Mucosa of descending colon (tissue), 3 donors: ENCODE measurements around the gene GSDMA. TPM values are rescaled to one million over a fixed set of nuclear protein-coding genes. Genes with fewer than 3 reads are reported as not detected.

Experiments used
- ATAC-seq: fragments of 200-7000 bp; cut with Tn5 transposase; one replicate; pipeline ENCODE4 v1.9.1; 2020; ENCODE audit warnings: mild to moderate bottlenecking, moderate library complexity
- DNase-seq, 3 donors: peaks; one replicate each; pipeline ENCODE4 v3.0.0-alpha.2; 2020
- H3K36me3 ChIP-seq: fragments of 200-600 bp; one replicate; pipeline ENCODE4 v1.8.0; 2021; ENCODE audit warnings: low read depth, mild to moderate bottlenecking
- H3K4me1 ChIP-seq: fragments of 200-600 bp; one replicate; pipeline ENCODE4 v1.8.0; 2021; ENCODE audit warnings: low read depth, mild to moderate bottlenecking
- H3K4me3 ChIP-seq: fragments of 200-600 bp; one replicate; pipeline ENCODE4 v1.8.0; 2021; ENCODE audit warnings: mild to moderate bottlenecking
- H3K9me3 ChIP-seq: fragments of 200-600 bp; one replicate; pipeline ENCODE4 v1.8.0; 2021; ENCODE audit warnings: mild to moderate bottlenecking
- CTCF ChIP-seq: fragments of 200-600 bp; IDR thresholded peaks from one replicate; pipeline ENCODE4 v1.8.0; 2022; ENCODE audit warnings: antibody characterized with exemption, mild to moderate bottlenecking
- intact Hi-C, 2 donors: fragments of 100-400 bp; cut with DNase I in 1 of 2; cut with micrococcal nuclease in 1 of 2; formaldehyde crosslinking; loops; one replicate each; pipeline versions ENCODE4 v1.11.0 to v1.11.1; 2022; cut with DNase I, micrococcal nuclease
- total RNA-seq, 3 donors: library from RNA; stranded (reverse); fragmentation: NEBNext Ultra II Directional in 2 of 3; extraction: Animal tissue kit (Norgen Biotek cat#: 25700) in 2 of 3; gene quantifications; one replicate each; pipeline versions ENCODE4 v1.2.1 to v1.2.4, GENCODE V29; 2021 to 2023
- donor health status: DM: no; HTN: no; CAD: no; lungs with moderate emphysema.
- donor health status: DM: no; HTN: no; CAD: no.
- donor health status: DM: no; HTN: yes; CAD: no.

The GSDMA gene
- total RNA-seq, 3 donors from 2014 or later, result 0.22 to 0.54 (median 0.26) TPM

DNA sequence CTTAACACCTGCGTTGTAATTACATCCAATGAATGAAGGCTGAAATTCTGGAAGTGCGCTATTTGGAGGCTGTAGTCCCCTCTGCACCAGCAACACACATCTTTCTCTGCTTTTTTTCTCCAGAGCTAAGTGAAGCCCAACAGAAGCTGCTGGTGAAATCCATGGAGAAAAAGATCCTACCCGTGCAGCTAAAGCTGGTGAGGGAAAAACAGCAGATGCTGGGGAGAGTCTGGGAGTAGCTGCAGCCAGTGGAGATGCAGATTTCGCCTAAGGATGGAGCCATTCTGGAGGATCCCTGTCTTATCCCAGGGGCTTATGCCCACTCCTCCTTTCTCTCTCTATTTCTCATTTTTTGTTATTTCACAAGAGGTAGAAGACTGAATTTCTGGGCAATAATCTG, 13.0 kb downstream of the GSDMA start:
- H3K4me1 ChIP-seq, result no peaks in the 10 kb centered on the region
- peaks cover 4% of the 10 kb centered on the region for H3K36me3 ChIP-seq
- no peak overlapping the region for H3K4me3 ChIP-seq
- no peak for TF ChIP-seq CTCF
- ATAC-seq, result no peak
- no peak for DNase-seq
- intact Hi-C loops, result no loop called here
- H3K9me3 ChIP-seq, result no peaks in the 10 kb centered on the region

DNA sequence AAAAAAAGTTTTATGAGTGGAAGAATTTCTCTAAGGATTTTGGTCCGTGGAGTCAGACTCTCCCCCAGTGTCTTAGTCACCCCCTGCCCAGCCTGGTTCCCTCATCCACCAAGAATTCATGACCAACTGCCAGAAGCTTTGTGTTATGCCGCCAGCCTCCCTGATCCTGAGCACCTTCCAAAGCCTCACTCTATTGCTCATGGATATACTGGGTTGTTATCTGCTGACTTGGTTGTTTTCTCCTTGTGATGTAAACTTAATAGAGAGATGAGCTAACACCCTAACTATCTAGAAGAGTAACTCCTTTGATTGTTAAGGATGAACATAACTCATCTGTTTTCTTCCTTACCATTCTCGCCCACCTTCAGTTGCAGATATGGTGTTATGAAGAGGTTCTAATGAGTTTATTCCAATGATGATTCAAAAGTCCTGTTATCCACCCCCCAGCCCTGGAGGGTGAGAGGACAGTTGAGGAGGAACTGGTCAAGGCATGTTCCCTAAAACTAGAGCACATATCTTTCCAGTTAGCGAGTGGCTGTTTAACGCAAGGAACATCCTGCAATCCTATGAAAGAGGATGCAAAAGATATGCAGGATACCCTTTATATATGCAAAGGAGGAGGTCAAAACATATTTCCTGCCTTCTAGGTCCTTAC, 16.3 kb downstream of the GSDMA start:
- TF ChIP-seq CTCF, result no peak
- no peak for ATAC-seq
- Histone ChIP-seq H3K36me3 (peaks cover 5% of the 10 kb centered on the region), H3K9me3 (no peaks in the 10 kb centered on the region), H3K4me3 (no peak overlapping the region), H3K4me1 (peaks cover 13% of the 10 kb centered on the region)
- intact Hi-C loops, result no loop called here
- no peak for DNase-seq

DNA sequence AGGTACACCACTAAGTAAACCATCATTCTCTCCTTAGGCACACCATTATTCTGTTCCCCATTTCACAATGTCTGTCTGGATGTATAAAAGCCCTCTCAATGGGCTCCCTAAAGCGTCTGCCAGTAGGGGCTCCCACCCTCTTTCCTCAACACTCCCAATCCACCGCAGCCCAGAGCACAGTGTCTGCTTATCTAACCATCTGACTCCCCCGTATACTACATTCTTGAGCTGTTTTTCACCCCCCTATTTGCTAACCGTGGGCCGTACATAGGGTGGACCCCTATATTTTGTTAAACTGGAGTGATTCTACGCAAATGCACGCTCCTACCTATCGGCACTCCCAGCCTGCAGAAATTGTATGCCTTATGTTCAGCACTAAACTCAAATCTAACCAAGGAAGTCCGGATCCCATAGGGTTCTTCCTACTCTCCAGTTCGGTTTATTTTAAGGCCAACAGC, 17.1 kb downstream of the GSDMA start:
- no peaks in the 10 kb centered on the region for H3K9me3 ChIP-seq
- DNase-seq (peak in 1 of 3 donors; percentile 32), ATAC-seq (peak; percentile 9)
- H3K36me3 ChIP-seq, result peaks cover 13% of the 10 kb centered on the region
- intact Hi-C loops, result no loop called here
- H3K4me3 ChIP-seq, result peak overlapping the region; percentile 93
- H3K4me1 ChIP-seq, result peaks cover 13% of the 10 kb centered on the region
- no peak for TF ChIP-seq CTCF

GRCh38 chr17:39980351-39981206, 17.8 kb downstream of the GSDMA start, which contains the start of gene PSMD3:
TSS of gene PSMD3 (plus strand) at chr17:39980807. CDS start at chr17:39980971, 164 bp downstream.
- Histone ChIP-seq H3K9me3 (no peaks in the 10 kb centered on the region), H3K4me3 (peak within 1 kb of the TSS; percentile 93), H3K4me1 (peaks cover 13% of the 10 kb centered on the region), H3K36me3 (peaks cover 13% of the 10 kb centered on the region)
- DNase-seq, result peak; percentile 98 to 99 (median 98)
- ATAC-seq, result peak; percentile 95
- TF ChIP-seq CTCF, result peak; percentile 75
- intact Hi-C loops, result no loop called here

DNA sequence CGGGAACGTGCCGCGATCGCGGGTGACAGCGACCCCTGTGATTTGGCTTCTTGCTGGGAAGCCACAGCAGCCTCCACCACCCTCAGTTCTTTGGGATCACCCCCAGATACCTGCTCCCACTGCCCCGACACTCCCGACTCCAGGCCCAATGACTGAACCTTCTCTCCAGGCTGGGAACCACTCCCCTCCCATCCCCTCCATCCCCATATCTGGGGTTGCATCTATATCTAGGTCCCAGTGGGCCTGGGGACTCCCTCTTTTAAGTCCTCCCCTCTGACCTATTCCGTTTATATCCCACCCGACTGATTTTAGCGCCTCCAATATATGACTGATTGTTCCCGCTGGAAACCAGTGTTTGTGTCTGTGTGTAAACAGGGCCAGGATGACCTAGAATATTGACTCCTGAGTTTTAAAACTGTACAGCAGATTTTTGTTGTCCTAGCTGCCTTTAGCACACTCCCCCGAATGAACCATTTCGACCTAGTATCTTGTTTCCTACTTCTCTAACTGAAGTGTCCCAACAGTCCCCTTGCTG, 18.5 kb downstream of the GSDMA start:
- TF ChIP-seq CTCF, result no peak
- peak in 1 of 3 donors; percentile 18 for DNase-seq
- Histone ChIP-seq H3K36me3 (peaks cover 17% of the 10 kb centered on the region), H3K4me3 (peak overlapping the region; percentile 93), H3K9me3 (no peaks in the 10 kb centered on the region), H3K4me1 (peaks cover 13% of the 10 kb centered on the region)
- intact Hi-C loops, result no loop called here
- peak; percentile 14 for ATAC-seq
